PFSK-1 (cell line): ENCODE results near the gene ASB8.

Experiments used
- FOXP2 ChIP-seq: optimal IDR thresholded peaks from 2 replicates; pipeline ENCODE3; 2011; ENCODE audit warnings: borderline replicate concordance, control low read depth, inconsistent platforms; ENCODE audit not compliant: insufficient read depth; ENCODE audit errors: extremely low read length, extremely low read depth
- POLR2AphosphoS5 ChIP-seq: IDR thresholded peaks from 2 replicates; pipeline ENCODE4 v1.6.1; 2012; ENCODE audit warnings: low read depth, mild to moderate bottlenecking, control low read depth, low read length, moderate library complexity
- SIN3A ChIP-seq: IDR thresholded peaks from 2 replicates; pipeline ENCODE4 v1.6.1; 2012; ENCODE audit warnings: mild to moderate bottlenecking, low read length, moderate library complexity, borderline replicate concordance; ENCODE audit not compliant: insufficient read depth
- TAF1 ChIP-seq: IDR thresholded peaks from 2 replicates; pipeline ENCODE4 v1.6.1; 2012; ENCODE audit warnings: low read length, control low read depth, borderline replicate concordance; ENCODE audit not compliant: insufficient read depth
- TF ChIP-seq, protein P1 (sequence below), 2 experiments: IDR thresholded peaks; 2 replicates each; pipeline versions ENCODE4 v1.6.1 to v1.8.0; 2011 to 2012; ENCODE audit warnings: low read depth in 2 of 2, low read length in 2 of 2, control low read depth in 1 of 2, inconsistent platforms in 1 of 2, mild to moderate bottlenecking in 1 of 2, moderate library complexity in 1 of 2; ENCODE audit not compliant: insufficient read depth in 1 of 2

DNA sequence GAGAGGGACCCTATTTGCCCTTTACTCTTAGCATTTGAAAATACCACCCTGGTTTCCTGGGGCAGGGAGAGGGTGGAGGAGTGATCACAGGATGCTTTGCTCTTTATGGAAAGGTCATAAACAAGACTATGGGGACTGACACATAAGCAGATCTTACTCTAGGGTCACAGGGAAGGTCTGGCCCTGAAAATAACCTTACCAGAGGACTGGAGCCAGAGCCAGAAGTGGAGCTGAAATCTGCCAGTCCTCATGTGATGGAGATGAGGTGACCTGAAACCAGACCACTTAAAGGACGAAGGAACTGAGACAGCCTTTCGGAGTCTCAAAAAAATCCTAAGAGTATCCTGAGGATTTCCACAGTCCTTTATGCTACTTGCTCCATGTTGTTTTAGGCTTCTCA is 25.8 kb downstream of the ASB8 start:
- TF ChIP-seq, protein P1, sequence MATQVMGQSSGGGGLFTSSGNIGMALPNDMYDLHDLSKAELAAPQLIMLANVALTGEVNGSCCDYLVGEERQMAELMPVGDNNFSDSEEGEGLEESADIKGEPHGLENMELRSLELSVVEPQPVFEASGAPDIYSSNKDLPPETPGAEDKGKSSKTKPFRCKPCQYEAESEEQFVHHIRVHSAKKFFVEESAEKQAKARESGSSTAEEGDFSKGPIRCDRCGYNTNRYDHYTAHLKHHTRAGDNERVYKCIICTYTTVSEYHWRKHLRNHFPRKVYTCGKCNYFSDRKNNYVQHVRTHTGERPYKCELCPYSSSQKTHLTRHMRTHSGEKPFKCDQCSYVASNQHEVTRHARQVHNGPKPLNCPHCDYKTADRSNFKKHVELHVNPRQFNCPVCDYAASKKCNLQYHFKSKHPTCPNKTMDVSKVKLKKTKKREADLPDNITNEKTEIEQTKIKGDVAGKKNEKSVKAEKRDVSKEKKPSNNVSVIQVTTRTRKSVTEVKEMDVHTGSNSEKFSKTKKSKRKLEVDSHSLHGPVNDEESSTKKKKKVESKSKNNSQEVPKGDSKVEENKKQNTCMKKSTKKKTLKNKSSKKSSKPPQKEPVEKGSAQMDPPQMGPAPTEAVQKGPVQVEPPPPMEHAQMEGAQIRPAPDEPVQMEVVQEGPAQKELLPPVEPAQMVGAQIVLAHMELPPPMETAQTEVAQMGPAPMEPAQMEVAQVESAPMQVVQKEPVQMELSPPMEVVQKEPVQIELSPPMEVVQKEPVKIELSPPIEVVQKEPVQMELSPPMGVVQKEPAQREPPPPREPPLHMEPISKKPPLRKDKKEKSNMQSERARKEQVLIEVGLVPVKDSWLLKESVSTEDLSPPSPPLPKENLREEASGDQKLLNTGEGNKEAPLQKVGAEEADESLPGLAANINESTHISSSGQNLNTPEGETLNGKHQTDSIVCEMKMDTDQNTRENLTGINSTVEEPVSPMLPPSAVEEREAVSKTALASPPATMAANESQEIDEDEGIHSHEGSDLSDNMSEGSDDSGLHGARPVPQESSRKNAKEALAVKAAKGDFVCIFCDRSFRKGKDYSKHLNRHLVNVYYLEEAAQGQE (IDR thresholded peaks at IDR 0.05; ENCODE audit: insufficient read depth in 1 of 2, low read depth in 2 of 2, low read length in 2 of 2): no peak
- TF ChIP-seq POLR2AphosphoS5: no peak
- TF ChIP-seq TAF1: no peak
- no peak for TF ChIP-seq SIN3A
- no peak for TF ChIP-seq FOXP2
